Activated naive CD4-positive, alpha-beta T cell treated with anti-CD3 and anti-CD28 coated beads, Interleukin-2, amount 50 U/mL, for 16 hours (primary cell): ENCODE data around the gene VWA8.
"Not testable (repeated sequence)": the region's sequence is repeated elsewhere in the genome, so short reads cannot be mapped to it uniquely, and the experiment has no call there.

ENCODE experiments used
- DNase-seq: peaks from one replicate; pipeline ENCODE4 v3.0.0-alpha.2; 2020

The VWA8 gene

DNA sequence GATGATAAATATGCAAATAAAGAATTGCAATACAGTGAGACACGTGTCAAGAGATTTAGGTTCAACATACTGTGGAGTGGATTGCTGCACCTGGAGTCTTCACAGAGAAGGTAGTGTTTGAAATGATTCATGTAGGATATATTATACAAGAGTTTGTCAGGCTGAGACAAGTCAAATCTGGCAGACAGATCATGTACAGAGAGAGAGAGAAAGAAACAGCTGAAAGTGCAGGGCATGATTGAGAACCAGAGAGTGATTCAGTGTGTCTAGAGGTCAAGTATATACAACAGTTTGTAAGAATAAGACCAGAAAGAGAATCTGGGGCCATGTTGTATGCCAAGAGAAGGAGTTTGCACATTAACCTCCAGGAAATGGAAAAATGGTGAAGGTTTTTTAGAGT lies 2.1 kb upstream of the VWA8 start:
- no peak for DNase-seq

DNA sequence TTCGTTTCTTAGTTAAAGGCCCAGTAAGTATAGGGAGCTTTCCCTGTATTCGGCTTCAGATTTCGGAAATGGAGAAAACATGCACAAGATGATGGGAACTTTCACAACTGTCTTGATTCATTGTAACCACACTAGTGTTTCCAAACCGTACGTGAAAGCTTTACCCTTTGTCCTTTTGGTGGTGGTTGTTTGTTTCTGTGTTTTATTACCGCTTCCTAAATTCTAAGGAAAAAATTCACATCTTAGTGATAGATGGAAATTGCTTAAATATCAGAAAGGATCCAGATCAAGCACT lies 504 bp upstream of the VWA8 start:
- no peak for DNase-seq

DNA sequence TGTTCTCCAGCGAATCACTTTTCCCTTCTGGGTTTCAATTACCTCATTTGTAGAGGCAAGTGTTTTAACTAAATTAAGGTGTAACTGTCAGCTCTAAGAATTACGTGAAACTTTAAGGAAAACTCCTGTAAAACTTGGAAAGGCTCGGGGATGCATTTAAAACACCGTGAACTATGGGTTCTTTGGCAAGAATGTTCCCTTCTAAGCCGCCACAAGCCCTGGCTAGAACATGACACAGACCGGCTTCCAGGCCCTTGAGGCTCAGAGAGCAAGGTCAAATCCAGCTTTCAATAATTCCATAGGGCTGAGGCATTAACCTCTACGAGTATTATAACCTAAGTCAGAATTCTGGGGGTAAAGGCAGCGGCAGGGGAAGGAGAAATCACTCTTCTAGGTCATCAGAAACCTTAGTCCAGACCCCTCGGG lies 685 bp downstream of the VWA8 start:
- DNase-seq = no peak

DNA sequence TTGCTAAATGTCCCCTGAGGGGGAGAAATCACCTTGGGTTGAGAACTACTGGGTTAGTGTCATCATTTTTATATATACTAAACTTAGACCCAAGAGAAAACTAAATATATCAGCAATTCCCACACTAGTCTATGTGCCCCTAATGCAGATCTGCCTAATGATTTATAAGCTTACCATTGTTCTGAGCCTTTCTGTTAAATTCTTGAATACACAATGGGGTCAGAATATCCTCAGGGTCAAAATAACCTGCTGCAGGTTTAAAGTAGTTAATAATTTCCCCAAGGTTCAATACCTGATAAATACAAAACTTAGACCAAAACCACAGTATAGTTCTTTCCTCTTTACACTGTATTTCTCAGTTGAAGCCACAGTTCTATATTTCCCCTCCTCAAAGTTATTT lies 4.6 kb downstream of the VWA8 start:
- no peak for DNase-seq

DNA sequence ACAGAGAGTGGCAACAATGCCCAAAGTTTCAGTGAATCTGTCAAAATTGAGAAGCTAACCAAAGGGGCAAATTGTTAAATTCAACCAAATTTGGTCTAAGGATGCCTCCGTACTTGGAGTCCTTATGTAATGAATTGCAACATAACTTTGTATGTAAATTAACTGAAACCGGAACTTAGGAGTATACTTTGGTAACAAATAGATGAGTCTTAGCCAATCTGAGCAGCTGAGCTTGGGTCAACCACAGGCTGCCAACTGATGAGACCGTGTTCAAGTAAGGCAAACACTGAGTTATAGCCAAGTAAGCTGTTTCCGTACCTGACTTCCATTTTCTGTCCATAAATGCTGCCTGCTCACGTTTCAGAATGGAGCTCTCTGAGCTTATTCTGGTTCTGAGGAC lies 5.3 kb downstream of the VWA8 start:
- DNase-seq = no peak

DNA sequence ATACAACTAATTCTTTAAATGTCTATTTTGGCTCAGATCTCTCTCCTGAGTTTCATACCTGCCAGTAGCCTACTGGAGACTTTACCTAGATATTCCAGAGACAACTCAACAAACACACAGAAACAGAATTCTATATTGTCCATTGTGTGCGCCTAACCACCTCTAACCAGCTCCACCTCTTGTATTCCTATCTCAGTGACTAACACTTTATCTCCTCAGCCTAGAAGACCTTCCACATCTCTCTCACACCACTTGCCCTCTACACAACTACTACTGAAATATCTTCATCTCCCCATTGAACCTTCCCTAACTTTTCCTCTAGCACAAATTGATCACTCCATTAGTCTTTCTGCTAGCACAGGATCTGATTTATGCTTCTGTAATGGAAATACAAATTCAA lies 6.7 kb downstream of the VWA8 start:
- DNase-seq = no peak

DNA sequence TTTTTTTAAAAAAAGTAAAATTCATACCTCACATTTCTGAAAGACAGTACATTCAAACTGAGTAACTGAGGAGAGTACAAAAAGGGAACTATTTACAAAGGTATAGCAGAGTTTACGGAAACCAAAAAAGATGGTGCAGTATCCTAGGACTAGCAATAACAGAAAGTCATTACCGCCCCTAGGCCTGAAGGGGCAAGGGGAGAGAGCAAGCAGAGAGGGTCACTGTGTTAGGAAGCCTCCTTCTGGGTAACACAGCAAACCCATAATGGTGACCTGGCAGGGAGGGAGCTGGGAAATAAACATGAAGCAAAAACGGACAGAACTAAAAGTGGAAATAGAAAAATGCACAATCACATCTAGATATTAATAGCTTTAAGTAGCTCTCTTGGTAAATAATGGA lies 8.2 kb downstream of the VWA8 start:
- DNase-seq = no peak

DNA sequence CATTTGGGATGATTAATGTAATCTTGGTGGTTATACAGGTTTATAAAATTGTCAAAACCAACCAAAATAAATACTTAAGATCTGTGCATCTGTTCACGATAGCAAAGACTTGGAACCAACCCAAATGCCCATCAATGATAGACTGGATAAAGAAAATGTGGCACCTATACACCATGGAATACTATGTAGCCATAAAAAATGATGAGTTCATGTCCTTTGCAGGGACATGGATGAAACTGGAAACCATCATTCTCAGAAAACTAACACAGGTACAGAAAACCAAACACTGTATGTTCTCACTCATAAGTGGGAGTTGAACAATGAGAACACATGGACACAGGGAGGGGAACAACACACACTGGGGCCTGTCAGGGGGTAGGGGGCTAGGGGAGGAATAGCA lies 11.8 kb downstream of the VWA8 start:
- DNase-seq = not testable (repeated sequence)

DNA sequence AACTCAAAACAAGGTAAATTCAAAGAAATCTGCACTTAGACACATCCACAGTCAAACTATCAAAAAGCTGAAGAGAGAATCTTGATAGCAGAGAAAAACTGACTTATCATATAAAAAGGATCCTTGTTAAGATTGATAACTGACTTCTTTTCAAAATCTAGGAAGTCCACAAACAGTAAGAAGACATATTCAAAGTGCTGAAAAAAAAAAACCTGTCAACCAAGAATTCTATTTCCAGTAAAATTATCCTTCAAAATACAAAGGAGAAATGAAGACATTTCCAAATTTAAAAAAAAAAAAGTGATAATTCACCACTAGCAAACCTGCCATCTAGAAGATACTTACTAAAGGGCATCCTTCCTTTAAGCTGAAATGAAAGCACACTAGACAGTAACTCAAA lies 15.0 kb downstream of the VWA8 start:
- no peak for DNase-seq

DNA sequence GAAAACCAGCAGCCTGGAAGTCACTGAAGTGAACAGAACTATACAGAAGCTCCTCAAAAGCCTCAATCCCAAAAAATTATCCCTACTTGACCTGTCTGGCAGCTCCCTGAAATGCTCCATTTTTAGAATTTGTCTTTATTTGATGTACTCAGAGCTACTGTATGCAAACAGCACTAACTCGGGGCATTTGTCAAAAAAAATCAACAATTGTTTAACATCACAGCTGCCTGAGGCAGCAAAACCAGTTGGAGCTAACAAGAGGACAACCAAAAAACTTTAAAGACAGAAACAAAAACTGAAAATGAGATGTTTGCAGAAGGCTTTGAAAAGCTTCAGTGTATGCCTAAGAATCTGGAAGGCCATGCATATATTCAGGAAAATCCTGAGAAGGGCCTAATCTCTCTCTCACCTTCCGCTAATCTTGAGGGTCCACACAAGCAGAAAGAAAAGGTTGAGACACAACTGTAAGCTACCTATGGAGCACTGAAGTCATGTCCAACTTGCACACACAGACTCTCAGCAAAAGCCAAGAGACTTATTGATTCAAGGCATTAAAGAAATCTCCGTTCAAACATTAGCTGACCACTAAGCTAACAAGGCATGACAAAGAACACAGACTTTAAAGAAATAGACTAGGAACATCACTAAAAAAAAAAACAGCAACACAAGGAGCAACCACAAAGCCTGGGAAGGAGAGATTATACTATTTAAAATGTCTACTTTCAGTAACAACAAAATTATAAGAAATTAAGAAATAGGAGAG lies 16.1 kb downstream of the VWA8 start:
- DNase-seq = no peak

DNA sequence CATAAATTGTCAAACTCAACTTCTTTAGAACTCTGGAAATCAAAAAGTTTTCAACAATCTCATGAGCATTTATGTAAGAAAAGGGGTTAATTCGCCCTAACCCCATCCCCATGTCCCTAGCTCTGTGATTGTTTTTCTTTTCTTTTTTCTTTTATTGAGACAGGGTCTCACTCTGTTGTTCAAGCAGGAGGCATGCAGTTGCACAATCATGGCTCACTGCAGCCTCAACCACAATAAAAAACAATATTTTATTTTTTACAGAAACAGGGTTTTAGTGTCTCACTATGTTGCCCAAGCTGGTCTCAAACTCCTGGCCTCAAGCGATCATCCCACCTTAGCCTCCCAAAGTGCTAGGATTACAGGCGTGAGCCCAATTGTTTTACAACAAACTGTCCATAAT lies 16.7 kb downstream of the VWA8 start:
- no peak for DNase-seq

DNA sequence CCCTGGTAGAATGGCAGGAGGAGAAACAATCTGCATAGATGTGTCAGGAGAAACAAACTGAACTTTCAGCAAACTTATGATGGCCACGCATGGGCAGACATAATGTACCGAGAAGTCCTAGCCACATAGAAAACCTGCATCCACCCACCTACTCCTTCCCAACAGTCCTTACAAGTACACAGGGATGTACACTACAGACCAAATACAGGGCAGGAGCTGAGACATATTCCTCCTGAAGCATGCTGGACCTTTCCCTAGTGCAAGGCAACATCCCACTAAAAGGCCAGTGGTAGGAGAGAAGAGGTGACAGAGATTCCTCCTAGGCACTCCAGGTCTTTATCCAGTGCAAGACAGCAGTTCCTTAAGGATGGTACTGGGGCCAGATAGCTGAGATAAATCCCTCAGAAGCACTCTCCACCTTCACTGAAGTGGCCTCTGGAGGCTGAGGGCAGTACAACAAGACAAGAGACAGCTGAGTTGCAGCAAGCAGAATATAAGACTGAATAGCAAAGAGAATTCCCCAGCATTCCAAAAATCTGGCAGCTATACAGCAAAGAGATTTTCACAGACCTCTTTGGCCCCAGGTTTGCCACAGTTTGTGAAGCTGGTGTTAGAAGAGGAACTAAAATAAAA lies 18.3 kb downstream of the VWA8 start:
- no peak for DNase-seq

DNA sequence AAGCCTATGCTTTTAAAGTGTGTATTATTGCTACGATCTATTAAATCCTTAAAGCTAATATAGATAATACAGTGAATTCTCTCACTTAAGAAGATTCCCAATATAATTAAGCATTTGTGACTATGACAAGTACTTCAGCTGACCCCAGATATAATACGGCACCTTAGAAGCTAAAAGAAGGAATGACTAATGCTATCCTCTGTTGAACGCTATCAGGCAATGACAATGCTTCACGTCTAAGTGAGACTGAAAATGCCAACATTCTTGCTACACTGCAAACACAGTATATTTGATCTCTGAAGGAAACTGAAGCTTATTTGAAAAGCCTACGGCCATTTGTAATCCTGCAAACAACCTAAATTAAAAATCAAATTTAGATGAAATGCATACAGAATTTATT lies 19.7 kb downstream of the VWA8 start:
- no peak for DNase-seq

DNA sequence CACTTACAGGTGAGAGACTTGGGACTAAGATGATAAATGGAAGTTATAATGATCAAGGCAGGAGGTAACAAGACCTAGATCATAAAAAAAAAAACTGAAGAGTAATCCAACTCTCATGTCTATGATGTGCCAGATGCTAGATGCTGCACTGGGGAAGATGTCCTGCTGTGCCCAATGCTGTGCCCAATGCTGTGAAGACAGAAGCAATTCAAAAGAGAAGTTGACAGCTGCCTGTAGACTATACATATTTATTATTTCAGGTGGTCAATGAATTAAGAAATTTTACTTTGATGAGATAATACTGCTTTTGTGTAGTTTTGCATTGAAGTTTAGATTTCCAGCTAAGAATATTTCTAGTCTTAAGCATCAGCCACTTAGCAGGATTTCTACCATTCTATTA lies 21.5 kb downstream of the VWA8 start:
- no peak for DNase-seq

DNA sequence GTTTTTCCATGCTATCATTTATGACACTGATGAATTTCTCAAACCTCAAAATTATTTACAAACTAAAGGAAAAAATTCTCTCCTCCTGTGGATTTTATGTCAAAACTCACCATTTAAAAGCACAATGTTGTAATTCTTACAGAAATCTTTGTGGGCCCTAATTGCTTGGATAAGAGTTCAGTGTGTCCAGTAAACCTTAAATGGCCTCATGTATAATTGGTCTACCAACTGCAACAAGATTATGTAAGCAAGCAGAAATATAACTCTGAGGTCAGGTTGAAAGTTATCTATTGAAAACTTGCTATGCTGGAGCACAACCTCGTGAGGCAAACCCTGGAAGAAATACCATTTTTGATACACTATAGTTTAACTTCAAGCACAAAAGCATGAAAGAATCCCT lies 22.0 kb downstream of the VWA8 start:
- DNase-seq = no peak

DNA sequence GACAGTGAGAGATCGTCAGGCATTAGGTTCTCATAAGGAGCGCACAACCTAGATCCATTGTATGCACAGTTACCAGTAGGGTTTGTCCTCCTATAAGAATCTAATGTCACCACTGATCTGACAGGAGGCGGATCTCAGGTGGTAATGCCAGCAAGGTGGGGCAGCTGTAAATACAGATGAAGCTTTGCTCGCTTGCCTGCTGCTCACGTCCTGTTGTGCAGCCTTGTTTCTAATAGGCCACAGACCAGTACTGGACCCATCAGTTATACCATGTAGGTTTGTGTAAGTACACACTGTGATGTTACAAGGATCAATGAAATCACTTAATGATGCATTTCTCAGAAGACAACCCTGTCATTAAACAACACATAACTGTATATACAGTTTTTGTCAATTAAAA lies 23.5 kb downstream of the VWA8 start:
- no peak for DNase-seq

DNA sequence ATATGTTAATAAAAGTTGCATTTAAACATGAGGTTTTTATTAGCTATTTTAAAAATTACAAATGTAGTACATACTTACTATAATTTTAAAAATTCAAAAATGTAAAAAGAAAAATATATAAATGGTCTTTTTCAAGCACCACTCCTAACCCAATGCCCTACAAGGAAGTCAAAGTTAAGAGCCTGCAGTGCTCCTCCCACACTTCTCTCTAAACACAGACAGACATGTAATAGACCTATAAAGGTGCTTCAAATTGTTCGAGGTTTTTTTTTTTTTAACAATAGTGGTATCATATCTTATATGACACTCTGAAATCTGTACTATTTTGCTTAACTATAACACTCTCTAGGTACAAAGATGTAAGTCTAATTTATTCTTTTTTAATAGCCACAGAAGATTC lies 25.4 kb downstream of the VWA8 start:
- no peak for DNase-seq

DNA sequence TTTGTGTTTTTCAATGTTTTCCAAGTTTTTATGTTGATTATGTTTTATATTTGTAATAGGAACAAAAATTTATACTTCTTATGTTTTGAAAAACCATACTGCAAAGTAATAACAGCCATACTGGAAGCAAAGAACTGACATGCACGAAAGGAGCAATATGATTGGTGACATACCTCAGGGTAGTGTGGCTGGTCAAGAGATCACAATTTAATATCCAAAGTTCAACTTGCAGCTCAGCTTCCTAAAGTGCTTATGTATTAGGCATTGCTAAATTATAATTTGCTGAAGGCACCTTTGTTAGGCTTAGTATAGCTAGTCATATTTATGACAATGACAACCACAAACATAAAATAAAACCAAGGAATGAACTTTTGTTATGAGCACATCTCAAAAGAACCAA lies 25.9 kb downstream of the VWA8 start:
- no peak for DNase-seq

DNA sequence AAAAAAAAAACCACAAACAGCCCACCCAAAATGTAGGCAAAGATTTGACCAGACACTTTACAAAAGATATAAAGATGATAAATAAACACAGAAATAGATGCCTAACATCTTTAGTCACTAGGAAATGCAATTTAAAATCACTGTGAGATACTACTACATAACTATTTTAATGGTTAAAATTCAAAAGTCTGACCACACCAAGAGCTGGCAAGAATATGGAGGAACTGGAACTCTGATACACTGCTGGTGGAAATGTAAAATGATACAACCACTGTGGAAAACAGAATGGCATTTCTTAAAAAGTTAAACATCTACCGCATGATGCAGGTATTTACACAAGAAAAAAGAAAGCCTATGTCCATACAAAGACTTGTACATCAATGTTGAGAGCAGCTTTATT lies 26.8 kb downstream of the VWA8 start:
- no peak for DNase-seq

DNA sequence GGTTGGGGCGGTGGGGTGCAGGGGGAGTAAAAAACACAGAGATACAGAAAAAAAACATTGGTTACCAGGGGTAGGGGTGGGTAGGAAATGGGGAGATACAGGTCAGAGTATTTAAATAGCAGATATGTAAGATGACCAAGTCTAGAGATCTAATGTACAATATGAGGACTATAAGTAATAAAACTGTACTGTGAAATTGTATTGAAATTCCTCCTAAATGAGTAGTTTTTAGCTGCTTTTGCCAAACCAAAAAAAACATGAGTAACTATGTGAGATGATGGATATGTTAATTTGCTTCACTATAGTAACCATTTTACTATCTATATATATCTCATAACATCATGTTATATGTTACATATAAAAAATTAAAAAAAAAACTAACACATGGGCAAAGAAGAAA lies 29.6 kb downstream of the VWA8 start:
- no peak for DNase-seq

DNA sequence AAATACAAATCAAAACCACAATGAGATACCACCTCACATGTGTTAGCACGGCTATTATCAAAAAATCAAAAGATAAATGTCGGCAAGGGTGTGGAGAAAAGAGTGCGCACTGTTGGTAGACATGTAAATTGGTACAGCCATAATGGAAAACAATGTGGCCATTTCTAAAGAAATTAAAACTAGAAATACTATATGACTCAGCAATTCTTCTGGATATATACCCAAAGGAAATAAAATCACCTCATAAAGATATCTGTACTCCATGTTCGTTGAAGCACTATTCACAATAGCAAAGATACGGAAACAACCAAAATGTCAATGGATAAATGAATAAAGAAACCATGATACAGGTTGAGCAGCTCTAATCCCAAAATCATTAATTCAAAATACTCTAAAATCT lies 30.8 kb downstream of the VWA8 start:
- DNase-seq = no peak

DNA sequence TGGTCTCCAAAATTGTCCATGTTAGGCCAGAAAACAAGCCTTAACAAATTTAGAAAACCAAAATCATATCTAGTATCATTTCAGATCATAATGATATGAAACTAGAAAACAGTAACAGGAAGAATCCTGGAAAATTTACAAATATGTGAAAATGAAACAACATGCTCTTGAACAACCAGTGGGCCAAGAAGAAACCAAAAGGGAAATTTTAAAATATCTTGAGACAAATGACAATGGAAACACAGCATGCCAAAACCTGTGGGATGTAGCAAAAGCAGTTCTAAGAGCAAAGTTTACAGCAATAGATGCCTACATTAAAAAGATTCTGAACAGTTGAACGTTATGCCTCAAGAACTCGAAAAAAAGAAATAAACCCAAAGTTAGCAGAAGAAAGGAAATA lies 32.6 kb downstream of the VWA8 start:
- no peak for DNase-seq

DNA sequence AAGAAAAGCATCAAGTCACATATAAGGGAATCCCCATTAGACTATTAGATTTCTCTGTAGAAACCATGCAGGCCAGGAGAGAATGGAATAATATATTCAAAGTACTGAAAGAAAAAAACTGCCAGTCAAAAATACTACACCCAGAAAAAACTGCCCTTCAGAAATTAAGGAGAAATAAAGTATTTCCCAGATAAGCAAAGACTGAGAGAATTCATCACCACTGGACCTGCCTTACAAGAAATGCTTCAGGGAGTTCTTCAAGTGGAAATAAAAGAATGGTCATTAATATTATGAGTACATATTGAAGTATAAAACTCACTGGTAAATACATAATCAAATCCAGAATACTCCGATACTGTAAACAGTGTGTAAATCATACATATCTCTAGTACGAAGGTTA lies 35.9 kb downstream of the VWA8 start:
- DNase-seq = no peak

DNA sequence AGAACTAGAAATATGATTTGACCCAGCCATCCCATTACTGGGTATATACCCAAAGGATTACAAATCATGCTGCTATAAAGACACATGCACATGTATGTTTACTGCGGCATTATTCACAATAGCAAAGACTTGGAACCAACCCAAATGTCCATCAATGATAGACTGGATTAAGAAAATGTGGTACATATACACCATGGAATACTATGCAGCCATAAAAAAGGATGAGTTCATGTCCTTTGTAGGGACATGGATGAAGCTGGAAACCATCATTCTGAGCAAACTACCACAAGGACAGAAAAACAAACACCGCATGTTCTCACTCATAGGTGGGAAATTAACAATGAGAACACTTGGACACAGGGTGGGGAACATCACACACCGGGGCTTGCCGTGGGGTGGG lies 38.0 kb downstream of the VWA8 start:
- not testable (repeated sequence) for DNase-seq

DNA sequence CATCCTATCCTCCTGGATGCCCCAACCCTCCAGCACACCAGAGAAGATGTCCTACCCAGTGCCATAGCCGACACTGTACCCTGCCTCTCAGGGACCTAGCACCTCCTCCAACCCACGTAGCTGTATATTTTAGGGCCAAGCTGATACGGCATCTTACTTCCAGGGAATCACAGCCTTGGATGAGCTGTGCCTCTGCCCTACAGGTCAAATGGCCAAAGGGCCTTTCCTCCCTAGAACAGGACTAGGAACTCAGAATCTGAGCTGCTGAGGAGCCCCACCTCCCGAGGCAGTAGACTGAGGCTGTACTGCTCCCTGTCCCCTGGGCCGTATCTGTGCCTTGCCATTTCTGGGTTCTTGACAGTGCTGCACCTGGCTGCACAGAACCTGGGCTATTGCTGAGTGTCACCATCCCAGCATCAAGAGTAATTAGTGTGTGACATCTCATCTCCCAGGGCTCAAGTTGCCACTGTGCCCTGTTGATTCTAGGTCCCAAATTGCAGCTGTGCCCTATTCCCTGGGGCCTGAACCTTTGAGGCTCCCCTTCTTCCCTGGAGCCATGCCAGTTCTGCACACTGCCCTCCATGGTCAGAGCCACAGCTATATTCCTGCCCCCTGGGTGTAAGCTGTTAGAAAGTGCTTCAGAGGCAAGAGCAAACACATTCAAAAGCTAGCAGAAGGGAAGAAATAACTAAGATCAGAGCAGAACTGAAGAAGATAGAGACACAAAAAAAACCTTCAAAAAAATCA lies 41.0 kb downstream of the VWA8 start:
- DNase-seq = no peak
